HG03575 (cell line): ENCODE results near the gene VPS37C.
"Not testable (repeated sequence)": the region's sequence is repeated elsewhere in the genome, so short reads cannot be mapped to it uniquely, and the experiment has no call there.

Experiments used
- ATAC-seq: cut with Tn5 transposase; IDR thresholded peaks from one replicate; pipeline ENCODE4 v1.9.1; 2021; ENCODE audit not compliant: unreplicated experiment, insufficient number of reproducible peaks, low FRiP score; ENCODE audit errors: extremely low read depth

The VPS37C gene

GRCh38 chr11:61180205-61180604 lies 19.0 kb upstream of the VPS37C start:
- ATAC-seq = not testable (repeated sequence)

GRCh38 chr11:61176446-61176845 lies 15.2 kb upstream of the VPS37C start:
- ATAC-seq = no peak

DNA sequence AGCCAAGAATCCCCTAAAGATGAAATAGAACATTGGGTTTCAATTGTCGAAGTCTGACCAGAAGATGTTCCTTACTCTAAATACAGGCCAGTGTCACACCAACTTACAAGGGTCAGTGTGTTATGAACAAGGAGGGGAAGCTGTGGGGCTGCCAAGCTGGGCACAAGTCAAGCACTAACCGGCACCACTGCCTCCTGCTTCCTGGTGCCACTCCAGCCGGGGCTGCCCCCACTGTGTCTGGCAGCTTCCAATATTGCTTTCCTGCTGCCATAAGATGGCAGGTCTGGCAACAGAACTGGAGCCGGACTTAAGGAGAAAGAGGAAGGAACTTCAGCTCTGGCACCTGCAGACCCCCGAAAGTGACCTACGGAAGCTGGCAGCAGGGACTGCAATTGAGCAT lies 13.7 kb upstream of the VPS37C start:
- ATAC-seq = no peak

GRCh38 chr11:61174273-61174672 lies 13.0 kb upstream of the VPS37C start:
- no peak for ATAC-seq

DNA sequence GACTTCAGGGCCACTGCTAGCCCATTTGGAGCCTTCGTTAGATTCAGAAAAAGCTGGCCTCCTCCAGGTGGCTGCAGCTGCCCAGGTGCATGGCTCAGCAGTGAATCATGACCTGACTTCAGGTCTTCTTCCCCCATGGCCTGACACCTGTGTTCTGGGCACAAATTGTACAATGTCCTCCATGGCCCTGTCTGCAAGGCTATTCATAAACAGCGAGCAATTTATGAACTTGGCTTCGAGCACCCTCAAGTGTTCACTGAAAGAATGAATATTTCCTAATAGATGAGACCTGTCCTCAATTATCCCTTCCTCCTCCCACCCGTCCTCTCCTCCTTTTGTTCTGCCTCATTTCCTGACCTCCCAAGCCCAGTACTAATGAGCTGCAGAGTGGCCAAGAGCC lies 12.2 kb upstream of the VPS37C start:
- no peak for ATAC-seq

- no peak for ATAC-seq
These were observed 11.7 kb upstream of the VPS37C start for GRCh38 chr11:61172888-61173287.

DNA sequence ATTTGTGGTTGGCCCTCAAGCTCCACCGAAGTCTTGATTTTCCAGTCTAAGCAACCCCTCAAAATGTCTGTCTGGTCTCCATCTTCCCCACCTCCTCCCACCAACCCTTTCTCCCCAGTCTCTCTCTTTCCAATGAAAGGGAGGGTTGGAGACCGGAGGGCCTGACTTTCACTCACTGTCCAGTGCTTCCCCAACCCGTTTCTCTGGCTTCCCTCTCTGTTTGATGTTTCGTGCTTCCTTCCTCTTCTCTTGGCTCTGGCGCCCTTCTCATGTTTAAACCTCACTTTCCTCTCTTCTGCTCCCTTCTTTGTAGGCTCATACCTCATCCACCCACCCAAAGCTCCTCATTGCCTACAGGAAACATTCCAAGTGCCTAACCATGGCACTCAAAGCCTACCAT lies 11.1 kb upstream of the VPS37C start:
- no peak for ATAC-seq

- no peak for ATAC-seq
These were observed 10.7 kb upstream of the VPS37C start for GRCh38 chr11:61171907-61172306.

- ATAC-seq = no peak
These were observed 9.3 kb upstream of the VPS37C start for GRCh38 chr11:61170566-61170965.

DNA sequence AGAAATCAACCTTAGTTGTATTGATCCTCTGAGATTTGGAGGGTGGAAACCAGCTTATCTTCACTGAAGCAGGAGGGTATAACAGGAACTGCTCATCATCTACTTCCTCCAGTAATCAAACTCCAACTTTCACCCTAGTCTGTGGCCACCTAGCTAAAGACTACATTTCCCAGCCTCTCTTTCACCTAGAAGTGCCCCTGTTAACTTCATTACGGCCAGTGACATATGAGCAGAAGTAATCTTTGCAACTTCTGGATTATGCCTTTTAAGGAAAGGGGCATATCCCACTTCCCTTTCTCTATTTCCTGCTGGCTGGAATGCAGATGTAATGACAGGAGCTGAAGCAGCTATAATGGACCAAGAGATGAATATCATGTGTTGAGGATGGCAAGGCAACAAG lies 7.6 kb upstream of the VPS37C start:
- no peak for ATAC-seq

DNA sequence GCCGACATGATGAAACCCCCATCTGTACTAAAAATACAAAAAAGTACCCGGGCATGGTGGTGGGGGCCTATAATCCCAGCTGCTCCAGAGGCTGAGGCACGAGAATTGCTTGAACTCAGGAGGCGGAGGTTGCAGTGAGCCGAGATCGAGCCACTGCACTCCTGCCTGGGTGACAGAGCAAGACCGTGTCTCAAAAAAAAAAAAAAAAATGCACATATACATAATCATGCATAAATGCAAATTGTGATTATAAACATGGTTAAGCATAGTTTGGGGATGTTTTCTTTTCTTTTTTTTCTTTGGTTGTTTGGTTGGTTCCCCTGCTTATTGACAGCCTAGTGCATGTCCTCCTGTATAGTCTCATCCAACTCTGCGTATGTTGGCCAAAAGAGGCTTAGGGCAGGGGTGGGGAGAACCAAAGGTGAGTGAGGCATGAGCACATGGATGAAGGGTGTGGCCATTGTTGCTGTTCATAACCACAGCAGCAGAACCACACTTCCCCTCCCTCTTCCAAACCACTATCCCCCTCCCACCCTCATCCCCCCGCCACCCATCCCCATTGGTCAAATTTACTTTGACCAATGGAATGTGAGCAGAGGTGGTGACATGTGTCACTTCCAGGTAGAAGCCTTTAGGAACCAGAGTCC lies 6.9 kb upstream of the VPS37C start:
- no peak for ATAC-seq

DNA sequence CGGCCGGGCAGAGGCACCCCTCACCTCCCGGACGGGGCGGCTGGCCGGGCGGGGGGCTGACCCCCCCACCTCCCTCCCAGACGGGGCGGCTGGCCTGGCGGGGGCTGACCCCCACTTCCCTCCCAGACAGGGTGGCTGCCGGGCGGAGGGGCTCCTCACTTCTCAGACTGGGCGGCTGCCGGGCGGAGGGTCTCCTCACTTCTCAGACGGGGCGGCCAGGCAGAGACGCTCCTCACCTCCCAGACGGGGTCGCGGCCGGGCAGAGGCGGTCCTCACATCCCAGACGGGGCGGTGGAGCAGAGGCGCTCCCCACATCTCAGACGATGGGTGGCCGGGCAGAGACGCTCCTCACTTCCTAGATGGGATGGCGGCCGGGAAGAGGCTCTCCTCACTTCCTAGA lies 5.1 kb upstream of the VPS37C start:
- ATAC-seq = not testable (repeated sequence)

GRCh38 chr11:61165785-61166184 lies 4.6 kb upstream of the VPS37C start:
- ATAC-seq = not testable (repeated sequence)

DNA sequence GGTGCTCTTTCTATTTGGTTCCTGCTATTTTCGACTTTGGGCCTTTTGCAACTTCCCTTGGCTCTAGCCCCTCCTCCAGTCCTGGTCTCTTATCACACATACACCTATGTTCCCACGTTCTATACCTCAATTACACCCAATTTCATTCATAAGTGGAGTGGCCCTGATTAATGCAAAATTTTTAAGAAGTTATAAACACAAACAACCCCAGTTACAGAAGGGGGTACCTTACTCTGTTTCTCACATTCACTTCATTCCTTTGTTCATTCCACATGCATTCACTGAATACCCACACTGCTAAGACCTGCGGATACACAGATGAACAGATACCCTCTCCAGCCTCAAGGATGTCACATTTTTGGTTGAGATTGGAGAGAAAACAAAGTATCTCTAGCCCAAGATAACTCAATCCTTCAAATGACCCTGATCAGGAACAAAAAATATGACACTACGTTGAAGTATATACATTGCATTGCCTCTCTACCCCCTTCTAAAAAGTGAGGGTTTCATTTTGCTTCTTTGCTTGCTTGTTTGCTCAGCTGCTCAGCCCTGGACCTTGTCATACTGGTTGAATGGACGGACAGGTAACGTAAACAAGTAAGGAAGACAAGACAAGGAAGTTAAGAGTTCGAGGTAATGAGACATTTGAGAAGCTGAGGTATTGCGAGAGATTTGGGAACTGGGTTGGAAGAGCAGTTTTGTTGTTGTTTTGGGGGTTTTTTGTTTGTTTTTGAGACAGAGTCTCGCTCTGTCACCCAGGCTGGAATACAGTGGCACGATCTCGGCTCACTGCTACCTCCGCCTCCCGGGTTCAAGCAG lies 3.6 kb upstream of the VPS37C start:
- no peak for ATAC-seq

GRCh38 chr11:61163714-61164605 lies 2.7 kb upstream of the VPS37C start:
- ATAC-seq = no peak

DNA sequence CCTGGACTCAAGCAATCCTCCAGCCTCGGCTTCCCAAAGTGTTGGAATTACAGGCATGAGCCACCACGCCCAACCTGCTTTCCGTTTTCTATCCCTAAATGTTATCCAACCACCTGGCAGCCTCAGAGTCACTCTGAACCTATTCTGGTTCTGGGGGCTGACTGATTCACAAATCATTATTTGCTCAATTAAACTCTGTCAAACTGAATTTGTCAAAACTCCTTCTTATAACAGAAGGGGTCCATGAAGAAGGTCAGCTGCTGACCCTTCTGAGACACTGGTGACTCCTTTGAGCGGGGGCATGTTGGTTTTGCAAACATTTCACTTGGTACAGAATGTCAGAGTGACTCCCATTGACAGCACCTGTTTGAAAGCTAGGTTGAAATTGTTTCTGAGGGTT lies 1.8 kb upstream of the VPS37C start:
- no peak for ATAC-seq

DNA sequence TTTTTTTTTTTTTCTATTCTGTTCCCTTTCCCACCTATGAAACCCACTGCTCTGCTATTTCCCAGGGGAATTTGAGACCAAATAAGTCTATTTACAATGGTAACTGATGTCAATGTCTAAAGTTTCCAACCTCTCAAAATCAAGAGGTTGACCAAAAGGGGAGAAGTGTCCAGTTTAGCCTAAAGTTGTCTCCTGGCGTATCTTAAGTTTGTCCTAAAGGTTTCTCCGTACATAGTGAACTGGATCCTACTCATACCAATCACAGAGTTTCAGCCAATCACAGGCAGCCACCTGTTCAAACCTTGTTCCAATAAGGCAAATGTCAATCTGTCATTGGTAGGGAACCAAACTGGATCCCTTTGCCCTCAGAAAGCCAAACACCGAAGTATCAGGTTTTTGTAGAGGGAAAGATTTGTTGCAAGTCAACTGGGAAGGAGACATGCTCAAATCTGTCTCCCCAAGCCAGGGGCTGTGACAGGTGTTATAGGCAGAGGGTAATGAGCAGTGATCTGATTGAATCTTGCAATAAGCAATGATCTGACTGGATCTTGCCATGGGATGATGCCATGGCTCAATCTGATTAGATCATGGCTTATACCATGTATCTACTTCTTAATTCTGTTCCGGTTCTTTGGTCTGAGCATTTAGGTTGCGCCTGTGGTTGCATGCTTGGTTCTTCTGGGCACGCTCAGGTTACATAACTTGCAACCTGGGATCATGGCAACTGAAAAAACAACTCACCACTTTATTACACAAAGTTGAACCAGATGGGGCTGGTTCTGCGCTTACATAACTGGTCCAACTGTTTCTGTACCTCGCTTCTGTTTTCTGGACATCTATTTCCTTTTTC lies 1.1 kb upstream of the VPS37C start:
- ATAC-seq = no peak

GRCh38 chr11:61160487-61161189 lies 588 bp downstream of the VPS37C start:
- ATAC-seq = peak; percentile 9
